Measurements from ENCODE around the gene CASP4. TPM values are rescaled to one million over a fixed set of nuclear protein-coding genes. Genes with fewer than 3 reads are reported as not detected.

CASP4 gene
- total and polyA plus RNA-seq, 4 donors, result 15.5 to 39.0 (median 22.7) TPM

- no peak for DNase-seq (ENCODE audit: low spot score)
- no peak overlapping the region for H3K27ac ChIP-seq (ENCODE audit: low read depth in 1 of 2, low read length in 2 of 2)
- peaks cover 0 to 4% (median 0%) of the 10 kb centered on the region in 4 donors for H3K27me3 ChIP-seq (ENCODE audit: control insufficient read depth in 4 of 4, insufficient read depth in 4 of 4, low read length in 3 of 4)
- TF ChIP-seq HNF4A (conservative IDR thresholded peaks at IDR 0.05) (no peak), REST (IDR thresholded peaks at IDR 0.05) (no peak), RXRA (IDR thresholded peaks at IDR 0.05) (no peak), EGR1 (IDR thresholded peaks at IDR 0.05; ENCODE audit: low read depth in 2 of 2) (no peak), JUND (IDR thresholded peaks at IDR 0.05) (no peak)
- H3K4me1 ChIP-seq (ENCODE audit: control insufficient read depth in 4 of 4, insufficient read depth in 4 of 4, low read length in 3 of 4), result no peaks in the 10 kb centered on the region
- no peaks in the 10 kb centered on the region for H3K36me3 ChIP-seq (ENCODE audit: control insufficient read depth in 4 of 4, insufficient read depth in 3 of 4, low read depth in 1 of 4, low read length in 3 of 4)
- 61% methylated on average over 4 of the region's 4 CpGs for WGBS
- H3K9ac ChIP-seq (ENCODE audit: low read depth in 1 of 2, low read length in 2 of 2), result no peak overlapping the region
- no peak overlapping the region for H3K4me3 ChIP-seq (ENCODE audit: low read depth in 1 of 3, low read length in 3 of 3)
- no peaks in the 10 kb centered on the region for H3K9me3 ChIP-seq (ENCODE audit: control insufficient read depth in 4 of 4, low read length in 3 of 4)
Measured at GRCh38 chr11:104991994-104992393, 23.6 kb upstream of the CASP4 start.

- Histone ChIP-seq H3K27me3 (ENCODE audit: control insufficient read depth in 4 of 4, insufficient read depth in 4 of 4, low read length in 3 of 4) (no peaks in the 10 kb centered on the region), H3K4me3 (ENCODE audit: low read depth in 1 of 3, low read length in 3 of 3) (no peak overlapping the region), H3K9me3 (ENCODE audit: control insufficient read depth in 4 of 4, low read length in 3 of 4) (no peaks in the 10 kb centered on the region), H3K4me1 (ENCODE audit: control insufficient read depth in 4 of 4, insufficient read depth in 4 of 4, low read length in 3 of 4) (no peaks in the 10 kb centered on the region), H3K9ac (ENCODE audit: low read depth in 1 of 2, low read length in 2 of 2) (no peak overlapping the region), H3K36me3 (ENCODE audit: control insufficient read depth in 4 of 4, insufficient read depth in 3 of 4, low read depth in 1 of 4, low read length in 3 of 4) (no peaks in the 10 kb centered on the region), H3K27ac (ENCODE audit: low read depth in 1 of 2, low read length in 2 of 2) (no peak overlapping the region)
- no peak for DNase-seq (ENCODE audit: low spot score)
- TF ChIP-seq RAD21 (IDR thresholded peaks at IDR 0.05), result no peak
- TF ChIP-seq SP1 (IDR thresholded peaks at IDR 0.05), result no peak
- no peak for TF ChIP-seq GABPA (IDR thresholded peaks at IDR 0.05 in 1 of 2, conservative IDR thresholded peaks at IDR 0.05 in 1 of 2)
- no peak for TF ChIP-seq RXRA (IDR thresholded peaks at IDR 0.05)
- no peak for TF ChIP-seq JUND (IDR thresholded peaks at IDR 0.05)
- peak; percentile 30 to 39 for TF ChIP-seq HNF4A (conservative IDR thresholded peaks at IDR 0.05)
- TF ChIP-seq ATF3 (IDR thresholded peaks at IDR 0.05), result no peak
- 51% methylated on average over 3 of the region's 3 CpGs for WGBS
Measured at GRCh38 chr11:104984808-104985207, 16.4 kb upstream of the CASP4 start.

GRCh38 chr11:104979839-104980238 lies 11.5 kb upstream of the CASP4 start:
- H3K9ac ChIP-seq (ENCODE audit: low read depth in 1 of 2, low read length in 2 of 2), result no peak overlapping the region
- no peaks in the 10 kb centered on the region for H3K36me3 ChIP-seq (ENCODE audit: control insufficient read depth in 4 of 4, insufficient read depth in 3 of 4, low read depth in 1 of 4, low read length in 3 of 4)
- 97% methylated on average over 1 of the region's 1 CpG for whole genome bisulfite sequencing
- no peak for DNase-seq (ENCODE audit: low spot score)
- H3K4me1 ChIP-seq (ENCODE audit: control insufficient read depth in 4 of 4, insufficient read depth in 4 of 4, low read length in 3 of 4), result no peaks in the 10 kb centered on the region
- no peak overlapping the region for H3K4me3 ChIP-seq (ENCODE audit: low read depth in 1 of 3, low read length in 3 of 3)
- H3K27ac ChIP-seq (ENCODE audit: low read depth in 1 of 2, low read length in 2 of 2), result no peak overlapping the region
- no peak for TF ChIP-seq EGR1 (IDR thresholded peaks at IDR 0.05; ENCODE audit: low read depth in 2 of 2)
- no peak for TF ChIP-seq CTCF (IDR thresholded peaks at IDR 0.05; ENCODE audit: low read depth, low read length, missing input control)
- no peak for TF ChIP-seq RAD21 (IDR thresholded peaks at IDR 0.05)
- no peak for TF ChIP-seq NR2F2 (IDR thresholded peaks at IDR 0.05)
- TF ChIP-seq SP1 (IDR thresholded peaks at IDR 0.05), result no peak
- TF ChIP-seq ATF3 (IDR thresholded peaks at IDR 0.05), result no peak
- no peak for TF ChIP-seq MAX (IDR thresholded peaks at IDR 0.05)
- no peak for TF ChIP-seq HNF4G (IDR thresholded peaks at IDR 0.05)
- TF ChIP-seq YY1 (IDR thresholded peaks at IDR 0.05), result no peak
- no peak for TF ChIP-seq GABPA (IDR thresholded peaks at IDR 0.05 in 1 of 2, conservative IDR thresholded peaks at IDR 0.05 in 1 of 2)
- TF ChIP-seq FOXA1 (IDR thresholded peaks at IDR 0.05), result no peak
- no peak for TF ChIP-seq REST (IDR thresholded peaks at IDR 0.05)
- H3K9me3 ChIP-seq (ENCODE audit: control insufficient read depth in 4 of 4, low read length in 3 of 4), result peaks cover 0 to under 1% (median 0%) of the 10 kb centered on the region in 4 donors
- no peaks in the 10 kb centered on the region for H3K27me3 ChIP-seq (ENCODE audit: control insufficient read depth in 4 of 4, insufficient read depth in 4 of 4, low read length in 3 of 4)
